Lower leg skin (tissue), 3 donors: Measurements from ENCODE around the gene ALX4.

Source experiments
- POLR2A ChIP-seq, 2 donors: fragments of 450-650 bp; IDR thresholded peaks; one replicate each; pipeline ENCODE4 v1.6.1; 2016 to 2017; ENCODE audit warnings: antibody characterized with exemption in 2 of 2, mild to moderate bottlenecking in 1 of 2, moderate library complexity in 1 of 2
- TF ChIP-seq, protein P1 (sequence below), 3 donors: fragments of 450-650 bp; IDR thresholded peaks; one replicate each; pipeline ENCODE4 v1.5.1; 2016; ENCODE audit warnings: antibody characterized with exemption in 3 of 3, mild to moderate bottlenecking in 3 of 3, moderate library complexity in 2 of 3

DNA sequence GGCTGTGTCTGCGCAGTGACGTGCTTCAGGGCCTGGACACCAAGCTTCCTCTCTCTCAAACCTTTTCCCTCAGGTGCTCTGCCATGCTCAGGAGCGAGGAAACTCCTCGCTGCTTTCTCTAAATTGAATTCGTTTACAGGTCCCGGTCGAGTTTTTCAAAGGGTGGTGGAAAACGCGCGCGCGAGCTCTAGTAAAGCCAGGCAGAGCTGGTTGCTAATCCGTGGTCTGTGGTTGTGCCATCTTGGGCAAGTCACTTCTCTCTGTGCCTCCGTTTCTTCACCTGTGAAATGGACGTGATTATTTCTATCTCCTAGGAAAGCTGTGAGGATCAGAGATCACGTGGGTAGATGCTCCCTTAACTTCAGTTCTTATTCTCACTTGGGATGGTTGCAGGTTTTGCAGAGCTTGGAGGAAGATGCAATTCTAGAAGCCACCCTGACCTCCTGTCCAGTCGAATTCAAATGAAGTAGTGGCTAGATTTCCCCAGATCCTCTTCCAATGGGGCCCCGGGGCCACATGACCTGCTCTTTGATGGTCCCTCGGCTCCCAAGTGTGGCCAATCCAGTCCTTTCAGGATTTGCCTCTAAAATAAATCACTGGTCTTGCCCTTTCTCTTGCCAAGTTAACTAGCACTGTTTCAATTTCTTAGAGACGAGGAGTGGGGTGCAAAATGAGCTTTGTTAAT, 10.5 kb upstream of the ALX4 start:
- TF ChIP-seq, protein P1, sequence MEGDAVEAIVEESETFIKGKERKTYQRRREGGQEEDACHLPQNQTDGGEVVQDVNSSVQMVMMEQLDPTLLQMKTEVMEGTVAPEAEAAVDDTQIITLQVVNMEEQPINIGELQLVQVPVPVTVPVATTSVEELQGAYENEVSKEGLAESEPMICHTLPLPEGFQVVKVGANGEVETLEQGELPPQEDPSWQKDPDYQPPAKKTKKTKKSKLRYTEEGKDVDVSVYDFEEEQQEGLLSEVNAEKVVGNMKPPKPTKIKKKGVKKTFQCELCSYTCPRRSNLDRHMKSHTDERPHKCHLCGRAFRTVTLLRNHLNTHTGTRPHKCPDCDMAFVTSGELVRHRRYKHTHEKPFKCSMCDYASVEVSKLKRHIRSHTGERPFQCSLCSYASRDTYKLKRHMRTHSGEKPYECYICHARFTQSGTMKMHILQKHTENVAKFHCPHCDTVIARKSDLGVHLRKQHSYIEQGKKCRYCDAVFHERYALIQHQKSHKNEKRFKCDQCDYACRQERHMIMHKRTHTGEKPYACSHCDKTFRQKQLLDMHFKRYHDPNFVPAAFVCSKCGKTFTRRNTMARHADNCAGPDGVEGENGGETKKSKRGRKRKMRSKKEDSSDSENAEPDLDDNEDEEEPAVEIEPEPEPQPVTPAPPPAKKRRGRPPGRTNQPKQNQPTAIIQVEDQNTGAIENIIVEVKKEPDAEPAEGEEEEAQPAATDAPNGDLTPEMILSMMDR (IDR thresholded peaks at IDR 0.05): no peak
- TF ChIP-seq POLR2A (IDR thresholded peaks at IDR 0.05): no peak
